MM.1S (cell line): ENCODE measurements around the gene HECW1.

Experiments used
- DNase-seq: peaks from one replicate; pipeline ENCODE4 v3.0.0-alpha.2; 2015
- H2AFZ ChIP-seq: fragments of 300-600 bp; sonication (generic); 2 replicates; pipeline ENCODE4 v1.6.0; 2016; ENCODE audit warnings: antibody characterized with exemption, low read length
- H3F3A ChIP-seq: fragments of 300-600 bp; sonication (generic); 2 replicates; pipeline ENCODE4 v1.6.1; 2016; ENCODE audit warnings: mild to moderate bottlenecking, antibody characterized with exemption, low read length, moderate library complexity, mixed read lengths; ENCODE audit not compliant: insufficient read depth
- H3K27ac ChIP-seq: fragments of 300-600 bp; sonication (generic); 2 replicates; pipeline ENCODE4 v1.5.1; 2016; ENCODE audit warnings: mild to moderate bottlenecking, low read length
- H3K27me3 ChIP-seq: fragments of 300-600 bp; sonication (generic); replicated peaks from 2 replicates; pipeline ENCODE4 v1.6.0; 2016; ENCODE audit warnings: low read length; ENCODE audit not compliant: insufficient read depth
- H3K36me3 ChIP-seq: fragments of 300-600 bp; sonication (generic); replicated peaks from 2 replicates; pipeline ENCODE4 v1.6.1; 2016; ENCODE audit warnings: mild to moderate bottlenecking, low read length, mixed read lengths; ENCODE audit not compliant: insufficient read depth
- H3K4me1 ChIP-seq: fragments of 300-600 bp; sonication (generic); 2 replicates; pipeline ENCODE4 v1.6.1; 2016; ENCODE audit warnings: low read length, mixed read lengths
- H3K4me2 ChIP-seq: fragments of 300-600 bp; sonication (generic); 2 replicates; pipeline ENCODE4 v1.6.0; 2016; ENCODE audit warnings: low read depth, low read length
- H3K4me3 ChIP-seq: fragments of 300-600 bp; sonication (generic); 2 replicates; pipeline ENCODE4 v1.5.1; 2016; ENCODE audit warnings: low read length, mixed read lengths
- H3K79me2 ChIP-seq: fragments of 300-600 bp; sonication (generic); 2 replicates; pipeline ENCODE4 v1.6.1; 2016; ENCODE audit warnings: mixed run types, low read length, mixed read lengths
- H3K9ac ChIP-seq: fragments of 300-600 bp; sonication (generic); 2 replicates; pipeline ENCODE4 v1.6.1; 2016; ENCODE audit warnings: low read length, mixed read lengths
- H3K9me2 ChIP-seq: fragments of 300-600 bp; sonication (generic); replicated peaks from 2 replicates; pipeline ENCODE4 v1.6.1; 2016; ENCODE audit warnings: mild to moderate bottlenecking, low read length, mixed read lengths; ENCODE audit not compliant: insufficient read depth
- H3K9me3 ChIP-seq: fragments of 300-600 bp; sonication (generic); replicated peaks from 2 replicates; pipeline ENCODE4 v1.6.1; 2016; ENCODE audit warnings: mild to moderate bottlenecking, low read length, mixed read lengths; ENCODE audit not compliant: insufficient read depth
- H4K20me1 ChIP-seq: fragments of 300-600 bp; sonication (generic); 2 replicates; pipeline ENCODE4 v1.6.1; 2016; ENCODE audit warnings: mild to moderate bottlenecking, low read length, moderate library complexity, mixed read lengths; ENCODE audit not compliant: insufficient read depth
- CTCF ChIP-seq: fragments of 300-600 bp; sonication (generic); IDR thresholded peaks from 2 replicates; pipeline ENCODE4 v1.5.1; 2016; ENCODE audit warnings: antibody characterized with exemption, low read length, mixed read lengths
- EZH2 ChIP-seq: fragments of 300-600 bp; sonication (generic); optimal IDR thresholded peaks from 2 replicates; pipeline ENCODE3; 2017; ENCODE audit warnings: low read depth, mild to moderate bottlenecking, antibody characterized with exemption, low read length, mixed read lengths
- EZH2phosphoT487 ChIP-seq: fragments of 300-600 bp; sonication (generic); IDR thresholded peaks from 2 replicates; pipeline ENCODE4 v1.6.1; 2018; ENCODE audit warnings: antibody characterized with exemption, low read length

The HECW1 gene

GRCh38 chr7:43575506-43575905 lies 463.1 kb downstream of the HECW1 start:
- Histone ChIP-seq H3K4me3 (no peak overlapping the region), H3K9me2 (no peaks in the 10 kb centered on the region), H3K4me2 (no peak overlapping the region), H3K9me3 (no peaks in the 10 kb centered on the region), H4K20me1 (no peaks in the 10 kb centered on the region), H3K4me1 (peaks cover 17% of the 10 kb centered on the region), H2AFZ (no peak overlapping the region), H3K27ac (no peak overlapping the region), H3K9ac (no peak overlapping the region), H3F3A (peaks cover 10% of the 10 kb centered on the region), H3K27me3 (no peaks in the 10 kb centered on the region), H3K79me2 (no peaks in the 10 kb centered on the region), H3K36me3 (no peaks in the 10 kb centered on the region)
- TF ChIP-seq CTCF (no peak), EZH2phosphoT487 (no peak), EZH2 (no peak)
- no peak for DNase-seq

- Histone ChIP-seq H3K9ac (no peak overlapping the region), H3K4me1 (peaks cover 16% of the 10 kb centered on the region), H3K4me2 (no peak overlapping the region), H3K9me3 (no peaks in the 10 kb centered on the region), H2AFZ (no peak overlapping the region), H3K79me2 (no peaks in the 10 kb centered on the region), H4K20me1 (no peaks in the 10 kb centered on the region), H3K27me3 (no peaks in the 10 kb centered on the region), H3K36me3 (no peaks in the 10 kb centered on the region), H3F3A (peaks cover 8% of the 10 kb centered on the region), H3K4me3 (no peak overlapping the region), H3K9me2 (no peaks in the 10 kb centered on the region), H3K27ac (no peak overlapping the region)
- no peak for TF ChIP-seq CTCF
- no peak for TF ChIP-seq EZH2
- no peak for TF ChIP-seq EZH2phosphoT487
- no peak for DNase-seq
Measured at GRCh38 chr7:43576241-43576640, 463.8 kb downstream of the HECW1 start.

GRCh38 chr7:43577485-43577951 lies 465.1 kb downstream of the HECW1 start:
- Histone ChIP-seq H4K20me1 (no peaks in the 10 kb centered on the region), H3K9ac (no peak overlapping the region), H3K4me3 (no peak overlapping the region), H3K79me2 (no peaks in the 10 kb centered on the region), H2AFZ (no peak overlapping the region), H3K27me3 (no peaks in the 10 kb centered on the region), H3K27ac (no peak overlapping the region), H3K9me2 (no peaks in the 10 kb centered on the region), H3F3A (peaks cover 4% of the 10 kb centered on the region; the same call in 1 of the 2 replicates), H3K4me2 (no peak overlapping the region), H3K9me3 (no peaks in the 10 kb centered on the region), H3K36me3 (no peaks in the 10 kb centered on the region), H3K4me1 (peaks cover 18% of the 10 kb centered on the region)
- TF ChIP-seq CTCF (no peak), EZH2 (no peak), EZH2phosphoT487 (no peak)
- DNase-seq, result no peak
